RWPE2 (cell line): Measurements from ENCODE around the gene GABRR1.

Experiments used
- ATAC-seq: fragments of 200-7000 bp; cut with Tn5 transposase; 3 replicates; pipeline ENCODE4 v1.9.1; 2021; ENCODE audit warnings: low read depth
- DNase-seq: peaks from one replicate; pipeline ENCODE4 v3.0.0-alpha.2; 2020; ENCODE audit warnings: low spot score
- H3K27ac ChIP-seq: fragments of 450-650 bp; 2 replicates; pipeline ENCODE4 v1.5.1; 2017; ENCODE audit warnings: mild to moderate bottlenecking; ENCODE audit not compliant: poor library complexity, severe bottlenecking
- H3K27me3 ChIP-seq: fragments of 250-450 bp; sonication (Bioruptor Pico); 2 replicates; pipeline ENCODE4 v1.5.1; 2021; ENCODE audit warnings: mild to moderate bottlenecking, moderate library complexity; ENCODE audit not compliant: insufficient read depth, poor library complexity, severe bottlenecking
- H3K36me3 ChIP-seq: fragments of 250-450 bp; sonication (Bioruptor Pico); 2 replicates; pipeline ENCODE4 v1.5.1; 2020; ENCODE audit warnings: low read depth, mild to moderate bottlenecking, moderate library complexity
- H3K4me1 ChIP-seq: fragments of 250-450 bp; sonication (Bioruptor Pico); 2 replicates; pipeline ENCODE4 v1.5.1; 2021; ENCODE audit warnings: mild to moderate bottlenecking, moderate library complexity; ENCODE audit not compliant: insufficient read depth, poor library complexity, severe bottlenecking
- H3K4me3 ChIP-seq: fragments of 250-450 bp; sonication (Bioruptor Pico); 2 replicates; pipeline ENCODE4 v1.5.1; 2021; ENCODE audit warnings: mild to moderate bottlenecking, moderate library complexity; ENCODE audit not compliant: severe bottlenecking
- H3K9me3 ChIP-seq: fragments of 250-450 bp; sonication (Bioruptor Pico); 2 replicates; pipeline ENCODE4 v1.5.1; 2021; ENCODE audit warnings: mild to moderate bottlenecking, moderate library complexity; ENCODE audit not compliant: severe bottlenecking
- CTCF ChIP-seq: fragments of 450-650 bp; IDR thresholded peaks from one replicate; pipeline ENCODE4 v1.5.1; 2017; ENCODE audit warnings: mild to moderate bottlenecking, moderate library complexity; ENCODE audit not compliant: poor library complexity, severe bottlenecking

Gene GABRR1

GRCh38 chr6:89217299-89217910 is at the start of gene GABRR1:
Gene GABRR1, minus strand, starts transcription at chr6:89217358. Its CDS starts 36 bp downstream, at chr6:89217322.
- TF ChIP-seq CTCF = no peak
- Histone ChIP-seq H3K27ac (no peak within 1 kb of the TSS), H3K9me3 (no peaks in the 10 kb centered on the region), H3K36me3 (no peaks in the 10 kb centered on the region), H3K4me1 (no peaks in the 10 kb centered on the region), H3K27me3 (peaks cover 15% of the 10 kb centered on the region), H3K4me3 (no peak within 1 kb of the TSS)
- DNase-seq = no peak
- ATAC-seq = no peak

GRCh38 chr6:89264296-89264695 is 47.1 kb upstream of the GABRR1 start:
- Histone ChIP-seq H3K4me1 (no peaks in the 10 kb centered on the region), H3K36me3 (no peaks in the 10 kb centered on the region), H3K27ac (no peak overlapping the region), H3K9me3 (no peaks in the 10 kb centered on the region), H3K4me3 (no peak overlapping the region), H3K27me3 (no peaks in the 10 kb centered on the region)
- ATAC-seq = no peak
- TF ChIP-seq CTCF = no peak
- no peak for DNase-seq

- Histone ChIP-seq H3K9me3 (no peaks in the 10 kb centered on the region), H3K27ac (no peak overlapping the region), H3K4me3 (no peak overlapping the region), H3K4me1 (no peaks in the 10 kb centered on the region), H3K27me3 (no peaks in the 10 kb centered on the region), H3K36me3 (no peaks in the 10 kb centered on the region)
- TF ChIP-seq CTCF = no peak
- ATAC-seq (no peak), DNase-seq (no peak)
These were observed 43.7 kb upstream of the GABRR1 start for GRCh38 chr6:89260832-89261231.

GRCh38 chr6:89260310-89260709 is 43.2 kb upstream of the GABRR1 start:
- H3K4me1 ChIP-seq = no peaks in the 10 kb centered on the region
- no peak overlapping the region for H3K27ac ChIP-seq
- DNase-seq (no peak), ATAC-seq (no peak)
- no peak overlapping the region for H3K4me3 ChIP-seq
- H3K27me3 ChIP-seq = no peaks in the 10 kb centered on the region
- no peaks in the 10 kb centered on the region for H3K9me3 ChIP-seq
- TF ChIP-seq CTCF = no peak
- H3K36me3 ChIP-seq = no peaks in the 10 kb centered on the region

- no peaks in the 10 kb centered on the region for H3K4me1 ChIP-seq
- no peak overlapping the region for H3K27ac ChIP-seq
- no peak for TF ChIP-seq CTCF
- no peaks in the 10 kb centered on the region for H3K36me3 ChIP-seq
- no peaks in the 10 kb centered on the region for H3K9me3 ChIP-seq
- H3K27me3 ChIP-seq = no peaks in the 10 kb centered on the region
- H3K4me3 ChIP-seq = no peak overlapping the region
- no peak for ATAC-seq
- DNase-seq = no peak
These were observed 41.8 kb upstream of the GABRR1 start for GRCh38 chr6:89258912-89259311.
